Endodermal cell (in vitro differentiated cells): ENCODE data around the gene DIPK1C. TPM values are rescaled to one million over a fixed set of nuclear protein-coding genes. Genes with fewer than 3 reads are reported as not detected.
A peak's percentile ranks its signal among the peaks of the same experiment; 100 is the strongest.

Source experiments
- DNase-seq: peaks from one replicate; pipeline ENCODE4 v3.0.0-alpha.2; 2017
- H3K27ac ChIP-seq: 2 replicates; pipeline ENCODE4 v1.5.1; 2013; ENCODE audit warnings: mild to moderate bottlenecking, low read depth, low read length, moderate library complexity
- H3K27me3 ChIP-seq: 2 replicates; pipeline ENCODE4 v1.6.1; 2013; ENCODE audit warnings: mild to moderate bottlenecking, low read length, moderate library complexity; ENCODE audit not compliant: insufficient read depth, control insufficient read depth, poor library complexity, severe bottlenecking
- H3K36me3 ChIP-seq: 2 replicates; pipeline ENCODE4 v1.7.0; 2013; ENCODE audit warnings: mild to moderate bottlenecking, low read length, moderate library complexity; ENCODE audit not compliant: control insufficient read depth, insufficient read depth
- H3K4me1 ChIP-seq: one replicate; pipeline ENCODE4 v1.7.0; 2013; ENCODE audit warnings: low read length; ENCODE audit not compliant: control insufficient read depth, insufficient read depth
- H3K4me3 ChIP-seq: 2 replicates; pipeline ENCODE4 v1.5.1; 2013; ENCODE audit warnings: mild to moderate bottlenecking, low read length, moderate library complexity
- H3K9ac ChIP-seq: 2 replicates; pipeline ENCODE4 v1.6.1; 2013; ENCODE audit warnings: mild to moderate bottlenecking, low read length, moderate library complexity; ENCODE audit not compliant: poor library complexity, severe bottlenecking; ENCODE audit errors: extremely low read depth
- H3K9me3 ChIP-seq: 2 replicates; pipeline ENCODE4 v1.6.1; 2013; ENCODE audit warnings: mild to moderate bottlenecking, low read length, moderate library complexity; ENCODE audit not compliant: control insufficient read depth
- H3K27ac Mint-ChIP-seq: 2 replicates; pipeline ENCODE4 v1.8.0; 2020; ENCODE audit warnings: mixed read lengths
- H3K27me3 Mint-ChIP-seq: 2 replicates; pipeline ENCODE4 v1.8.0; 2021; ENCODE audit warnings: mild to moderate bottlenecking, mixed read lengths; ENCODE audit not compliant: insufficient read depth
- H3K36me3 Mint-ChIP-seq: 2 replicates; pipeline ENCODE4 v1.8.0; 2020; ENCODE audit warnings: low read depth, mixed read lengths
- H3K4me1 Mint-ChIP-seq: 2 replicates; pipeline ENCODE4 v1.8.0; 2020; ENCODE audit warnings: mixed read lengths
- H3K4me3 Mint-ChIP-seq: 2 replicates; pipeline ENCODE4 v1.8.0; 2020; ENCODE audit warnings: mild to moderate bottlenecking, moderate library complexity, mixed read lengths
- H3K9me3 Mint-ChIP-seq: 2 replicates; pipeline ENCODE4 v1.8.0; 2020; ENCODE audit warnings: mild to moderate bottlenecking, mixed read lengths
- CTCF ChIP-seq: fragments of 200-600 bp; sonication (generic); conservative IDR thresholded peaks from 2 replicates; pipeline ENCODE4 v1.5.0; 2021; ENCODE audit warnings: antibody characterized with exemption, mild to moderate bottlenecking
- WGBS, 2 experiments: methylation state at CpG; one replicate each; pipeline versions ENCODE4 v1.1.5 to v1.1.7; 2013; ENCODE audit warnings: missing lambda C conversion rate in 2 of 2, mixed read lengths in 1 of 2; ENCODE audit not compliant: insufficient coverage in 1 of 2, insufficient read length in 1 of 2; 5-methylcytosine and 5-hydroxymethylcytosine counted together
- total RNA-seq, 2 donors: library from RNA; stranded (reverse); fragmentation: NEBNext Ultra II Directional in 1 of 2; extraction: Animal tissue kit (Norgen Biotek cat#: 25700) in 1 of 2; gene quantifications; 2 replicates in 1 of 2; 3 replicates in 1 of 2; pipeline ENCODE4 v1.2.1, GENCODE V29; 2021

Gene DIPK1C
- total RNA-seq, 2 donors from 2014 or later: 0.13 TPM; not detected in 1

- Histone ChIP-seq H3K27ac (no peak overlapping the region), H3K9me3 (peaks cover 2% of the 10 kb centered on the region), H3K4me3 (peak overlapping the region; percentile 98), H3K4me1 (peaks cover 6% of the 10 kb centered on the region), H3K27me3 (no peaks in the 10 kb centered on the region), H3K36me3 (peaks cover 49% of the 10 kb centered on the region), H3K9ac (peak overlapping the region; percentile 90)
- Mint-ChIP-seq H3K9me3 (peaks cover 2% of the 10 kb centered on the region), H3K27me3 (peaks cover 3% of the 10 kb centered on the region), H3K36me3 (peaks cover 45% of the 10 kb centered on the region), H3K4me1 (peaks cover 45% of the 10 kb centered on the region), H3K27ac (peak overlapping the region; percentile 82), H3K4me3 (peak overlapping the region; percentile 91)
- WGBS, 2 experiments: 88 to 90% methylated on average over 8 of the region's 8 CpGs
- no peak for TF ChIP-seq CTCF
- no peak for DNase-seq
These were observed 40.2 kb upstream of the DIPK1C start for GRCh38 chr18:74497324-74497676.

- Mint-ChIP-seq H3K27me3 (peaks cover 3% of the 10 kb centered on the region), H3K4me1 (peaks cover 45% of the 10 kb centered on the region), H3K9me3 (peaks cover 8% of the 10 kb centered on the region), H3K4me3 (peak overlapping the region; percentile 91), H3K36me3 (peaks cover 40% of the 10 kb centered on the region), H3K27ac (peak overlapping the region; percentile 85)
- H3K27me3 ChIP-seq: no peaks in the 10 kb centered on the region
- peaks cover 44% of the 10 kb centered on the region for H3K36me3 ChIP-seq
- 4 to 23% methylated on average over 9 to 48 of the region's 48 CpGs for WGBS, 2 experiments
- DNase-seq: peak; percentile 83
- peak overlapping the region; percentile 90 for H3K9ac ChIP-seq
- H3K4me3 ChIP-seq: peak overlapping the region; percentile 98
- peaks cover 6% of the 10 kb centered on the region for H3K4me1 ChIP-seq
- H3K9me3 ChIP-seq: peaks cover 6% of the 10 kb centered on the region
- peak overlapping the region; percentile 91 for H3K27ac ChIP-seq
- TF ChIP-seq CTCF: peak; percentile 52
These were observed 39.6 kb upstream of the DIPK1C start for GRCh38 chr18:74496508-74497323.

DNA sequence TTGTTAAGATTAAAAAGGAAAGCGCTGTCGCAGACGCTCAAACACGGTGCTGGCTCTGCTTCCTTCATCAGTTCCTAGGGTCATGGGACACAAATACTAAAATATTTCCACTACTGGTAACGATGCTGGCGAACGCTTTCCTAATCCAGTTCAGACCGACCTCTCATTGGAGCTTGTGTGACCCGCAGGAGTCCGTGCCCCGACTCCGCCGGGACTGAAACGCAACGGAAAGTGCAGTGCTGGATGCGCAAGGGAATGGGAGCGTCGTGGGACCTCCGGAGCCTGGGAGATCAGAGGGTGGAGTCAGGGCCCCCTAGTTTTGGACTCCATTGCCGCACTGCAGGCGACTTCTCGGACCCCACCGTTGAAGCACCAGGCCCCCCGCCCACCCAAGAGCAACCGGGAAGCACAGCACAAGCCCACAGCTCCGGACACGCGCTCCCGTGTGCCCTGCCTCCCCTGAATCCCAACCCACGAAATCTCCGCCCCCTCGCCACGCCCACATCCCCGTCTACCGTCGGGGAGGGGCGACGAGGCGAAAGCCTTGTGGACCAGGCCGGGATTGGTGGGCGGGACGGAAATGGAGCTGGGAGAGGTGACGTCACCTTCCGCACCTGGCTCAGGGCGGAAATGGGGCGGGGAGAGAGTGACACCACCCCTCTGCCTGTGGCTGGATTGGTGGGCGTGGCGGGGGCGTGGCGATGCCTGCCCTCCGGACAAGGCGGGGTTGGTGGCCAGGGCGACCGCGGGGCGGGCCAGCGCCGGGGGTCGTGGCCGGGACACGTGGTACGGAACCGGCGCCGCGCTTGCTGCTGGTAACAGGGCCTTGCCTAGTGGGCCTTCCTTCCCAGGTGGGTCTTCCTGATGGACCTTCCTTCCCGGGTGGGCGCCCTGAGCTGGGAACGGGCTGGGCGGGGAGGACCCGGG lies 38.7 kb upstream of the DIPK1C start, which contains the start of gene CNDP2:
CNDP2 (plus strand) TSS at position 783 of the 927 bp plus-strand sequence. CDS start 3,611 bp downstream, outside the sequence.
- WGBS, 2 experiments: 0% methylated on average over 20 to 71 of the region's 71 CpGs
- TF ChIP-seq CTCF: no peak
- Histone ChIP-seq H3K36me3 (peaks cover 36% of the 10 kb centered on the region), H3K9ac (peak within 1 kb of the TSS; percentile 90), H3K27ac (peak within 1 kb of the TSS; percentile 91), H3K4me3 (peak within 1 kb of the TSS; percentile 98), H3K4me1 (peaks cover 6% of the 10 kb centered on the region), H3K9me3 (peaks cover 6% of the 10 kb centered on the region), H3K27me3 (no peaks in the 10 kb centered on the region)
- Mint-ChIP-seq H3K27me3 (peaks cover 3% of the 10 kb centered on the region), H3K4me3 (peak within 1 kb of the TSS; percentile 91), H3K36me3 (peaks cover 32% of the 10 kb centered on the region), H3K27ac (peak within 1 kb of the TSS; percentile 98), H3K4me1 (peaks cover 40% of the 10 kb centered on the region), H3K9me3 (peaks cover 9% of the 10 kb centered on the region)
- peak; percentile 100 for DNase-seq
